Kidney (tissue), 14 donors: ENCODE measurements around the gene PRKCD. TPM values are rescaled to one million over a fixed set of nuclear protein-coding genes. Genes with fewer than 3 reads are reported as not detected.

Source experiments
- DNase-seq, 5 donors: peaks; one replicate each; pipeline ENCODE4 v3.0.0-alpha.2; 2013 to 2020
- FAIRE-seq: peaks from 2 replicates; lab custom pipeline; 2012; peaks lifted over from hg19 to GRCh38; lab: Jason Lieb, UNC
- H3K27ac ChIP-seq, 2 donors: one replicate each; pipeline ENCODE4 v1.7.0; 2013; ENCODE audit warnings: low read depth in 2 of 2, low read length in 2 of 2, inconsistent platforms in 1 of 2
- H3K27me3 ChIP-seq: one replicate; pipeline ENCODE4 v1.7.1; 2013; ENCODE audit warnings: low read length, inconsistent platforms; ENCODE audit not compliant: control insufficient read depth, insufficient read depth
- H3K36me3 ChIP-seq, 3 donors: one replicate each; pipeline versions ENCODE4 v1.7.0 to v1.7.1; 2013; ENCODE audit warnings: low read length in 3 of 3, control low read depth in 1 of 3, inconsistent platforms in 1 of 3; ENCODE audit not compliant: insufficient read depth in 3 of 3, control insufficient read depth in 2 of 3
- H3K4me1 ChIP-seq, 3 donors: one replicate each; pipeline versions ENCODE4 v1.7.0 to v1.7.1; 2013; ENCODE audit warnings: low read length in 3 of 3, inconsistent platforms in 1 of 3, low read depth in 1 of 3; ENCODE audit not compliant: control insufficient read depth in 2 of 3, insufficient read depth in 2 of 3
- H3K4me3 ChIP-seq, 3 donors: one replicate each; pipeline versions ENCODE4 v1.7.0 to v1.8.1; 2013; ENCODE audit warnings: low read length in 3 of 3, control low read depth in 1 of 3, inconsistent platforms in 1 of 3
- H3K9ac ChIP-seq, 3 donors: one replicate each; pipeline versions ENCODE4 v1.7.0 to v1.7.1; 2013; ENCODE audit warnings: low read length in 3 of 3, control low read depth in 1 of 3, inconsistent platforms in 1 of 3
- H3K9me3 ChIP-seq, 3 donors: one replicate each; pipeline versions ENCODE4 v1.7.0 to v1.7.1; 2013; ENCODE audit warnings: low read length in 3 of 3, control low read depth in 1 of 3, inconsistent platforms in 1 of 3; ENCODE audit not compliant: control insufficient read depth in 2 of 3, insufficient read depth in 1 of 3
- intact Hi-C: fragments of 100-400 bp; cut with DNase I; formaldehyde crosslinking; loops from one replicate; pipeline ENCODE4 v1.11.1; 2022
- polyA plus RNA-seq: library from polyadenylated mRNA; stranded (reverse); fragments of 350-450 nt; fragmentation: Illumina TruSeq; extraction: RNeasy Lipid Tissue Mini Kit (QIAGEN cat#74804); gene quantifications from one replicate; pipeline ENCODE4 v1.2.3, GENCODE V29; 2014; ENCODE audit warnings: low read depth, low replicate concordance; ENCODE audit not compliant: insufficient read depth
- total RNA-seq: library from RNA; stranded (reverse); fragmentation: NEBNext Ultra II Directional; extraction: Animal tissue kit (Norgen Biotek cat#: 25700); gene quantifications from one replicate; pipeline ENCODE4 v1.2.1, GENCODE V29; 2021
- TF ChIP-seq, protein P1 (sequence below): IDR thresholded peaks from 3 replicates; pipeline ENCODE4 v1.5.1; 2012; ENCODE audit warnings: mild to moderate bottlenecking, moderate library complexity, borderline replicate concordance; ENCODE audit not compliant: insufficient read depth; ENCODE audit errors: extremely low read depth
- donor health status: control.
- donor health status: control.
- donor health status: control.
- donor health status: control.
- donor health status: control.
- donor health status: DM: yes; HTN: yes; CAD: no.
- donor health status: Normal renal cell carcinoma (clear cell type).

The PRKCD gene
- total and polyA plus RNA-seq, 2 donors from 2014 or later = 26.6 to 29.1 TPM

- DNase-seq = no peak
- intact Hi-C loops = no loop called here
- no peak for FAIRE-seq
These were observed 52.3 kb downstream of the PRKCD start for GRCh38 chr3:53213276-53213675.

DNA sequence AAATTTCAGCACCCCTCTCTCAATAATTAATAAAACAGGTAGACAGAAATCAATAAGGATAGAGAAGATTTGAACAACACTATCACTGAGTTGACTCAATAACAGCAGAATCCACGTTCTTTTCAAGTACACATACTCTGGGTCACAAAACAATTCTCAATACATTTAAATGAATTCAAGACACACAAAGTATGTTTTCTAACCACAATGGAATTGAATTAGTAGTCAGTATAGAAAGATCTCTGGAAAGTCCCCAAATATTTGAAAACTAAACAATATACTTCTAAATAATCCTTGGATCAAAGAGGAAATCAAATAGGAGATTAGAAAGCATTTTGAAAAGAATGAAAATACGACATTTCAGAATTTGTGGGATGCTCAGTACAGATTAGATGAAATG is 54.8 kb downstream of the PRKCD start:
- FAIRE-seq (no peak), DNase-seq (no peak)
- Histone ChIP-seq H3K36me3 (no peaks in the 10 kb centered on the region), H3K4me1 (no peaks in the 10 kb centered on the region), H3K27me3 (no peaks in the 10 kb centered on the region), H3K4me3 (no peak overlapping the region), H3K9ac (no peak overlapping the region), H3K9me3 (no peaks in the 10 kb centered on the region), H3K27ac (no peak overlapping the region)
- intact Hi-C loops = no loop called here
- TF ChIP-seq, protein P1, sequence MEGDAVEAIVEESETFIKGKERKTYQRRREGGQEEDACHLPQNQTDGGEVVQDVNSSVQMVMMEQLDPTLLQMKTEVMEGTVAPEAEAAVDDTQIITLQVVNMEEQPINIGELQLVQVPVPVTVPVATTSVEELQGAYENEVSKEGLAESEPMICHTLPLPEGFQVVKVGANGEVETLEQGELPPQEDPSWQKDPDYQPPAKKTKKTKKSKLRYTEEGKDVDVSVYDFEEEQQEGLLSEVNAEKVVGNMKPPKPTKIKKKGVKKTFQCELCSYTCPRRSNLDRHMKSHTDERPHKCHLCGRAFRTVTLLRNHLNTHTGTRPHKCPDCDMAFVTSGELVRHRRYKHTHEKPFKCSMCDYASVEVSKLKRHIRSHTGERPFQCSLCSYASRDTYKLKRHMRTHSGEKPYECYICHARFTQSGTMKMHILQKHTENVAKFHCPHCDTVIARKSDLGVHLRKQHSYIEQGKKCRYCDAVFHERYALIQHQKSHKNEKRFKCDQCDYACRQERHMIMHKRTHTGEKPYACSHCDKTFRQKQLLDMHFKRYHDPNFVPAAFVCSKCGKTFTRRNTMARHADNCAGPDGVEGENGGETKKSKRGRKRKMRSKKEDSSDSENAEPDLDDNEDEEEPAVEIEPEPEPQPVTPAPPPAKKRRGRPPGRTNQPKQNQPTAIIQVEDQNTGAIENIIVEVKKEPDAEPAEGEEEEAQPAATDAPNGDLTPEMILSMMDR = no peak

More at GRCh38 chr3:53213276-53213675, 52.3 kb downstream of the PRKCD start:
- Histone ChIP-seq H3K4me3 (no peak overlapping the region), H3K27ac (no peak overlapping the region), H3K36me3 (no peaks in the 10 kb centered on the region), H3K4me1 (no peaks in the 10 kb centered on the region), H3K9ac (no peak overlapping the region), H3K9me3 (peaks cover 0 to 3% (median 0%) of the 10 kb centered on the region in 3 donors), H3K27me3 (no peaks in the 10 kb centered on the region)
- TF ChIP-seq, protein P1 = no peak

DNA sequence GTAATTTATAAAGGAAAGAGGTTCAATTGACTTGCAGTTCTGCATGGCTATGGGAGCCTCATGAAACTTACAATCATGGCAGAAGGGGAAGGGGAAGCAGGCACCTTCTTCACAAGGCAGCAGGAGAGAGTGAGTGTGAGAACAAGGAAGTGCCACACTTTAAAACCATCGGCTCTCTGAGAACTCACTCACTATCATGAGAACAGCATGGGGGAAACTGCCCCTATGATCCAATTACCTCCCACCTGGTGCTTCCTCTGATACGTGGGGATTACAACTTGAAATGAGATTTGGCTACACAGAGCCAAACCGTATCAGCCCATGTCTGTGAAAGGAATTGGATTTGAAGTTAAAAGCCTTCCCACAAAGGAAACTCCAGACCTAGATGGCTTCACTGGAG is 55.7 kb downstream of the PRKCD start:
- no peaks in the 10 kb centered on the region for H3K9me3 ChIP-seq
- TF ChIP-seq, protein P1 = no peak
- intact Hi-C loops = no loop called here
- FAIRE-seq (no peak), DNase-seq (no peak)
- no peaks in the 10 kb centered on the region for H3K4me1 ChIP-seq
- no peak overlapping the region for H3K9ac ChIP-seq
- H3K27ac ChIP-seq = no peak overlapping the region
- H3K27me3 ChIP-seq = no peaks in the 10 kb centered on the region
- H3K36me3 ChIP-seq = no peaks in the 10 kb centered on the region
- no peak overlapping the region for H3K4me3 ChIP-seq

- Histone ChIP-seq H3K4me1 (no peaks in the 10 kb centered on the region), H3K27me3 (no peaks in the 10 kb centered on the region), H3K9me3 (no peaks in the 10 kb centered on the region), H3K4me3 (no peak overlapping the region), H3K27ac (no peak overlapping the region), H3K9ac (no peak overlapping the region), H3K36me3 (no peaks in the 10 kb centered on the region)
- intact Hi-C loops = no loop called here
- TF ChIP-seq, protein P1 = no peak
- FAIRE-seq = no peak
- DNase-seq = no peak
These were observed 56.2 kb downstream of the PRKCD start for GRCh38 chr3:53217175-53217574.
